MM.1S (cell line): ENCODE data around the gene PARVB.

ENCODE experiments used
- EZH2phosphoT487 ChIP-seq: fragments of 300-600 bp; sonication (generic); IDR thresholded peaks from 2 replicates; pipeline ENCODE4 v1.6.1; 2018; ENCODE audit warnings: antibody characterized with exemption, low read length
- TF ChIP-seq, protein P1 (sequence below): fragments of 300-600 bp; sonication (generic); IDR thresholded peaks from 2 replicates; pipeline ENCODE4 v1.5.1; 2016; ENCODE audit warnings: antibody characterized with exemption, low read length, mixed read lengths

DNA sequence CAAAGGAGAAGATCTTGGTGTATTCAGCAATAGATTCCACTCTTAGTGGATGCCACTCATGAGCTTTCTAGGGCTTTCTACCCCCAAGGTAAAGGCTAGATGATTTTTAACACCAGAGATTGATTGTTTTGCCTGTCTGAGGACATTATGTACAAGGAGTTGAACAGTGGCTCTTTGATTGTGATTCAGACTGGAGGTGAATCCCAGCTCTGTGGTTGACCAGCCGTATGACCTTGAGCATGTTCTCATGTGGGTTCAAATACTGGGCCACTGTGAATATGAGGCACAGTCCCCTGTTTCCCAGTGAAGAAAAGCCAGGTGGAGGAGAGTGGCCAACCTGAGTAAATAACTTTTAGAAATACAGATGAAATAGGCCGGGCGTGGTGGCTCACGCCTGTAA, 24.0 kb upstream of the PARVB start:
- no peak for TF ChIP-seq EZH2phosphoT487
- TF ChIP-seq, protein P1, sequence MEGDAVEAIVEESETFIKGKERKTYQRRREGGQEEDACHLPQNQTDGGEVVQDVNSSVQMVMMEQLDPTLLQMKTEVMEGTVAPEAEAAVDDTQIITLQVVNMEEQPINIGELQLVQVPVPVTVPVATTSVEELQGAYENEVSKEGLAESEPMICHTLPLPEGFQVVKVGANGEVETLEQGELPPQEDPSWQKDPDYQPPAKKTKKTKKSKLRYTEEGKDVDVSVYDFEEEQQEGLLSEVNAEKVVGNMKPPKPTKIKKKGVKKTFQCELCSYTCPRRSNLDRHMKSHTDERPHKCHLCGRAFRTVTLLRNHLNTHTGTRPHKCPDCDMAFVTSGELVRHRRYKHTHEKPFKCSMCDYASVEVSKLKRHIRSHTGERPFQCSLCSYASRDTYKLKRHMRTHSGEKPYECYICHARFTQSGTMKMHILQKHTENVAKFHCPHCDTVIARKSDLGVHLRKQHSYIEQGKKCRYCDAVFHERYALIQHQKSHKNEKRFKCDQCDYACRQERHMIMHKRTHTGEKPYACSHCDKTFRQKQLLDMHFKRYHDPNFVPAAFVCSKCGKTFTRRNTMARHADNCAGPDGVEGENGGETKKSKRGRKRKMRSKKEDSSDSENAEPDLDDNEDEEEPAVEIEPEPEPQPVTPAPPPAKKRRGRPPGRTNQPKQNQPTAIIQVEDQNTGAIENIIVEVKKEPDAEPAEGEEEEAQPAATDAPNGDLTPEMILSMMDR, result no peak
